Calu3 (cell line): ENCODE results near the gene IMP4. TPM values are rescaled to one million over a fixed set of nuclear protein-coding genes. Genes with fewer than 3 reads are reported as not detected.

Source experiments
- BruUV-seq: library from RNA; stranded (reverse); fragments of 400-500 nt; replicated peaks from 2 replicates; lab custom pipeline; 2021; lab: Mats Ljungman, UMichigan
- CTCF ChIA-PET: fragments of 300-600 bp; sonication (Branson Sonifier 250); formaldehyde crosslinking; loops from one replicate; lab custom pipeline; 2022; ENCODE audit warnings: antibody characterized with exemption; lab: Charles Lee
- DNase-seq: peaks from one replicate; pipeline ENCODE4 v3.0.0; 2022
- H3K27ac Mint-ChIP-seq: one replicate; pipeline ENCODE4 v1.8.0; 2022; ENCODE audit warnings: mixed read lengths; ENCODE audit not compliant: unreplicated experiment
- H3K27me3 Mint-ChIP-seq: one replicate; pipeline ENCODE4 v1.8.0; 2022; ENCODE audit warnings: mixed read lengths; ENCODE audit not compliant: unreplicated experiment
- H3K36me3 Mint-ChIP-seq: one replicate; pipeline ENCODE4 v1.8.0; 2022; ENCODE audit warnings: mild to moderate bottlenecking, moderate library complexity, mixed read lengths; ENCODE audit not compliant: insufficient read depth, unreplicated experiment
- H3K4me1 Mint-ChIP-seq: one replicate; pipeline ENCODE4 v1.8.0; 2022; ENCODE audit warnings: mild to moderate bottlenecking, low read depth, mixed read lengths; ENCODE audit not compliant: unreplicated experiment
- H3K4me3 Mint-ChIP-seq: one replicate; pipeline ENCODE4 v1.8.0; 2022; ENCODE audit warnings: mild to moderate bottlenecking, low read depth, moderate library complexity, mixed read lengths; ENCODE audit not compliant: unreplicated experiment
- H3K9me3 Mint-ChIP-seq: one replicate; pipeline ENCODE4 v1.8.0; 2022; ENCODE audit warnings: low read depth, mixed read lengths; ENCODE audit not compliant: unreplicated experiment
- intact Hi-C: fragments of 100-400 bp; cut with micrococcal nuclease; formaldehyde crosslinking; loops from one replicate; pipeline ENCODE4 v1.10.0; 2022; ENCODE audit not compliant: unreplicated experiment
- total RNA-seq: library from RNA; stranded (reverse); gene quantifications from 2 replicates; pipeline ENCODE4 v1.2.3, GENCODE V29; 2022
- TF ChIP-seq, protein P1 (sequence below): fragments of 200-600 bp; IDR thresholded peaks from one replicate; pipeline ENCODE4 v1.8.0; 2022; ENCODE audit warnings: antibody characterized with exemption; ENCODE audit not compliant: unreplicated experiment

Gene IMP4
- total RNA-seq, 1 experiment from 2014 or later: 89.4 TPM

DNA sequence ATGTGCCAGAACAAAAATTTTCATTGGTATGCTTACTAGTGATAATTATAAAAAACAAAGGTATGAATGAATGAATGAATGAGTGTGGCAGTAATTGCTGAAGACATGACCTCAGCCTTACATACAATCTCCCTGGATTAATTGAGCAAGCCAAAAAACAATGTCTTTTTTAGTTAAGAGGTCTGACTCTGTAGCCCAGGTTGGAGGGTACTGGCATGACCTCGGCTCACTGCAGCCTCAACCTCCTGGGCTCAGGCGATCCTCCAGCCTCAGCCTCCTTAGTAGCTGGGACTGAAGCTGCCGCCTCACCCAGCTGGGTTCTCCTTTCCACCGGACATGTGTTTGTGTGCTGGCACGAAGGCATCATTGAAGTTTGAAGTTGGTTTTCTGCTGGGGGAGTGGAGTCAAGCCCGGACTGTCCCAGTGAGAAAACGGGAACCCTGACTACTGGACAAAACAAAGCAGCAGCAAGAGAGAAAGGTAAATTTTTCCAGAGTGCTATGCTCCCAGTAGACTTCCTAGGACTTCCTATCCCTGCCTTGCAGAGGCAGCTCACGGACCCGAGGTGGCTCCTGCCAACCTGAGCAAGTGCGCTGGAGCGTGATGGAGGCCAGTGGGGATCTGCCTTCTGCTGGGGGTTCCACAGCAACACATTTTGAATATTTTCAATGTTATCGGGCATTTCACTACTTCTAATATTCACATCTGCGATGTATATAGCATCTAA lies 6.4 kb upstream of the IMP4 start:
- H3K4me3 Mint-ChIP-seq: no peak overlapping the region
- no peaks in the 10 kb centered on the region for H3K9me3 Mint-ChIP-seq
- TF ChIP-seq, protein P1, sequence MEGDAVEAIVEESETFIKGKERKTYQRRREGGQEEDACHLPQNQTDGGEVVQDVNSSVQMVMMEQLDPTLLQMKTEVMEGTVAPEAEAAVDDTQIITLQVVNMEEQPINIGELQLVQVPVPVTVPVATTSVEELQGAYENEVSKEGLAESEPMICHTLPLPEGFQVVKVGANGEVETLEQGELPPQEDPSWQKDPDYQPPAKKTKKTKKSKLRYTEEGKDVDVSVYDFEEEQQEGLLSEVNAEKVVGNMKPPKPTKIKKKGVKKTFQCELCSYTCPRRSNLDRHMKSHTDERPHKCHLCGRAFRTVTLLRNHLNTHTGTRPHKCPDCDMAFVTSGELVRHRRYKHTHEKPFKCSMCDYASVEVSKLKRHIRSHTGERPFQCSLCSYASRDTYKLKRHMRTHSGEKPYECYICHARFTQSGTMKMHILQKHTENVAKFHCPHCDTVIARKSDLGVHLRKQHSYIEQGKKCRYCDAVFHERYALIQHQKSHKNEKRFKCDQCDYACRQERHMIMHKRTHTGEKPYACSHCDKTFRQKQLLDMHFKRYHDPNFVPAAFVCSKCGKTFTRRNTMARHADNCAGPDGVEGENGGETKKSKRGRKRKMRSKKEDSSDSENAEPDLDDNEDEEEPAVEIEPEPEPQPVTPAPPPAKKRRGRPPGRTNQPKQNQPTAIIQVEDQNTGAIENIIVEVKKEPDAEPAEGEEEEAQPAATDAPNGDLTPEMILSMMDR: no peak
- CTCF ChIA-PET: interaction anchor here (1.3 kb wide), 1 partner anchor 48 kb away, joined by 5 read pairs; no protein-coding TSS in a partner anchor
- DNase-seq: no peak
- intact Hi-C loops: no loop called here
- H3K27me3 Mint-ChIP-seq: peaks cover 25% of the 10 kb centered on the region
- peak overlapping the region; percentile 95 for H3K27ac Mint-ChIP-seq
- peaks cover 32% of the 10 kb centered on the region for H3K36me3 Mint-ChIP-seq
- BruUV-seq: no TSS peak
- H3K4me1 Mint-ChIP-seq: peaks cover 14% of the 10 kb centered on the region

DNA sequence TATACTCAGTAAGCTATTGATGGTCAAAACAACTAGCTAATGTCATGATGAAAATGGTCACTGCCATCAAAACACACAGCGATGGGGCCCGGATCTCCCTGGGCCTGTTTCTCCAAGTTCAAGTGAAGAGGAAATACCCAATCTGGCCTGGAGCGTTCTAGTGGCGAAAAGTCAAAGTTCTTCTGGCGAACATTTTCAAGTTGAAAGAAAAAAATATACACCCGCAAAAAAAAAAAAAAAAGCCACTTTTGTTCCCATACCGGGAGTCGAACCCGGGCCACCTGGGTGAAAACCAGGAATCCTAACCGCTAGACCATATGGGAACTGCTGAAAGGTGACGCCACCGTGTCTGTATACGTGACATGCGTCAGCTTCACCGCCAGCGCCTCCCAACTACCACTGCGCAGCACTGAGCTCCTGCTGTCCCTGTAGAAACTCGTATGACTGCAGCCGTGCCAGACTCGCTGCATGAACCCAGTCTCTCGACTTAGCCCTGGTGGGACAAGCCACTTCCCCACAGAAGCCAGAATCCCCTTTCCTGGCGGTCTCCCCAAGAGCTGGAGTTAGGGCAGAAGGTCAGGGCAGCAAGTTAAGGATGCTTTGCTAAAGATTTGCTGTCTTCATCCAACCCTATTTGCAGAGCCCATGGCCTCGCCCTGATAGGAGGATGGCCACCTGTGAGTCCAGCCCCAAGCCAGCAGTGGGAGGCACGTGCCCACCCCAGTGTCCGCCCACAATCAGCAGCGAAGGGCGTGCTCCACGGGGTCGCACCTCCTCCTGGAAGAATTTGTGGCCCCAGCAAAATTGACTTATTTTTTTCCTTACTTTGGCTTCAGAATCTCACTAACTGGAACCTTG lies 5.6 kb upstream of the IMP4 start:
- no TSS peak for BruUV-seq
- H3K27ac Mint-ChIP-seq: peak overlapping the region; percentile 95
- H3K4me1 Mint-ChIP-seq: peaks cover 17% of the 10 kb centered on the region
- H3K36me3 Mint-ChIP-seq: peaks cover 40% of the 10 kb centered on the region
- DNase-seq: peak; percentile 81
- CTCF ChIA-PET: interaction anchor here (1.3 kb wide), 1 partner anchor 49 kb away, joined by 5 read pairs; no protein-coding TSS in a partner anchor
- no peaks in the 10 kb centered on the region for H3K9me3 Mint-ChIP-seq
- intact Hi-C loops: no loop called here
- TF ChIP-seq, protein P1: no peak
- peaks cover 17% of the 10 kb centered on the region for H3K27me3 Mint-ChIP-seq
- H3K4me3 Mint-ChIP-seq: peak overlapping the region; percentile 67

DNA sequence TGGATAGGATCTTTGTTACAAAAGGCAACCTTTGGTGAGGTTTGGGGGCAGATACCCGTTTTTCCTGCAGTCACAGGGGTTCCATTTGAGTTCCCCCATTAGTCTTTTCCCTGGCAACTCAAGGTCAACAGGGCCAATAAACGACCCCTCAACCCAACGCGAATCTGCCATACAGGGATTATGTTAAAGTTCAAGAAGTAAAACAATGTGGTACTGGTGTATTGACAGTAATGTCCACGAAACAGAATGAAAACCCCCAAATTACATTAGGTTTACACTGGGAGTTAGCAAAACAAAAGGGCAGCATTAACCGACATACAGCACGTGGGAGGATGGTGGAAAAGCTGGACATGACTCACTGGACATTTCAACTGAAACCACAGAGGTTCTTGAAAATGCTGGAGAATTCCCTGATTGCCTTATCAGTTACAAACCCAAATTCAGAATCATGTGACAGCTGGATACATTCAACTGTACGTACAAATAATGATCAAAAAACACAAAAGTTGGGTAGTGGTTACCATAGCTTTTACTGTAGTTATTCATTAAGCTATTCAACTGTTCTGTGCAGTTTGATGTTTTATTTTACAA lies 4.9 kb upstream of the IMP4 start:
- CTCF ChIA-PET: interaction anchor here (1.1 to 1.3 kb wide), 2 partner anchors 13 to 49 kb away, joined by 5 read pairs; no protein-coding TSS in a partner anchor
- H3K36me3 Mint-ChIP-seq: peaks cover 47% of the 10 kb centered on the region
- H3K4me1 Mint-ChIP-seq: peaks cover 17% of the 10 kb centered on the region
- no TSS peak for BruUV-seq
- intact Hi-C loops: no loop called here
- TF ChIP-seq, protein P1: no peak
- peak overlapping the region; percentile 67 for H3K4me3 Mint-ChIP-seq
- no peak for DNase-seq
- H3K27me3 Mint-ChIP-seq: peaks cover 16% of the 10 kb centered on the region
- H3K9me3 Mint-ChIP-seq: no peaks in the 10 kb centered on the region
- peak overlapping the region; percentile 95 for H3K27ac Mint-ChIP-seq

DNA sequence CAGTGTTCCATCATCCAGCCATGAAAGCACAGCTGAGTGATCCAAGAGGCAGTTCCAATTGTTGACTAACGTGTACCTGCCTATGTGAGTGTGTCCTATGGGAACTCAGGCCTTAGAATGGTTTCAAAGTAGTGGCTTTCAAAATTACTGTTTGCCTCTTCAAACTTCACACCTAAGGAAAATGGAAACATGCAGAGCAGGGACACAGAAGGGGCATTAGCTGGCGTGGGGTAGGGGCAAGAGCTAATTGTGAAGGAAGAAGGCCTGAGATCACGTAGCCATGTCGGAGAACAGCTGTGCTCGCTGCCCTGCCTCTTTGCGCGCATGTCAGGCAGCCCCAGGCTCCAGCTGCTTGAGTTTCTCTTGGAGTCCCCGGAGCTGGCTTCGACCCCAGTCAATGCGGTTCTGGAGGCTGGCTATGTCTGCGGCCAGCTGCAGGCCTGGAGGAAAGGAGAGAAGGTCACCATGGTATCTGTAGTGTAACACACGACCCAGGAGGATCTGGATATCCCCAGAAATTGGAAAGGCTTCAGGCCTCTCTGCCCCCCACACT lies 3.8 kb upstream of the IMP4 start:
- no peak for DNase-seq
- no peak overlapping the region for H3K4me3 Mint-ChIP-seq
- CTCF ChIA-PET: interaction anchor here (1.1 kb wide), 1 partner anchor 12 kb away, joined by 5 read pairs; no protein-coding TSS in a partner anchor
- peaks cover 57% of the 10 kb centered on the region for H3K36me3 Mint-ChIP-seq
- H3K4me1 Mint-ChIP-seq: peaks cover 17% of the 10 kb centered on the region
- intact Hi-C loops: no loop called here
- no TSS peak for BruUV-seq
- TF ChIP-seq, protein P1: no peak
- peaks cover 14% of the 10 kb centered on the region for H3K27me3 Mint-ChIP-seq
- no peak overlapping the region for H3K27ac Mint-ChIP-seq
- no peaks in the 10 kb centered on the region for H3K9me3 Mint-ChIP-seq
